Nucleus accumbens (tissue), 56 donors: ENCODE measurements around the gene PDE6H.

Source experiments
- DNase-seq, 56 donors: peaks; one replicate each; lab custom pipeline; 2025; lab: John Stamatoyannopoulos, UW

Gene PDE6H

GRCh38 chr12:14999021-14999694, 26.3 kb downstream of the PDE6H start:
- no peak for DNase-seq

- DNase-seq = no peak
These were observed 27.0 kb downstream of the PDE6H start for GRCh38 chr12:14999695-15000365.

- no peak for DNase-seq
These were observed 27.7 kb downstream of the PDE6H start for GRCh38 chr12:15000575-15000974.

GRCh38 chr12:15001733-15002382, 29.0 kb downstream of the PDE6H start:
- DNase-seq = peak in 28 of 56 donors; percentile 1 to 40 (median 16)

- no peak for DNase-seq
These were observed 31.6 kb downstream of the PDE6H start for GRCh38 chr12:15004421-15004820.

DNA sequence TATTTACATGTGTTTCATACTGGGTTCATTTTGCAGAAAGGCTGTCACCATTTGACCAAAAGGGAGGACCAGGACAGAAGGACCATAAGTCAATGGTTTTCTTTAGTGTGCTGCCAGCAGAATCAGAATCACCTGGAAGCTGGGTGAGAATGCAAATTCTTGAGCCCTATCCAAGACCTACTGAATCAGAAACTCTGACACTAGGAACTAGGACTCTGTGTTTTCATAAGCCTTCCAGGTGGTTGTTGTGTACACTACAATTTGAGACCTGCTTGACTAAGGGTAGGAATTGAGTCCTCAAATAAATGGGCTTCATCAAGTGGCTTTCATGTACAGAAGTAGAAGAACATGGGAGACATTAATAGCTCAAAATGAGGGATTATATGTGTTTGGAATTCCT, 32.2 kb downstream of the PDE6H start:
- DNase-seq = no peak

DNA sequence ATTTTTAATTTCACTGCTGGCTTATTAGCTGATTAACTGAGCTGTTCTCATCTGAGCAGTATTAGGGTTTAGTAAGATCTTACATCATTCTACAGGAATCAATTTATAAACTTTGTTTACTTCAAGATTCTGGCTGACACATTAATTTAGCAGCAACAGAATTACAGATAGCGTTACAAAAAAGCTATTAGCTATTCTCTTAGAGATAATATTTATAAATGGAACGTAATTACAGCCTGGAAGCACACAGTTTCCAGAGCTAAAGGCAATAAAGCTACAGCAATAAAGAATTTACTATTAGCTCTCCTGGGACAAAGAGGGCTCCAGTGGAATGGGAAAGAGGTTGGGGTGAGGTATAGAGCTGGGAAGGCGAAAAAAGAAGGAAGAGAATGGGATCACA, 34.7 kb downstream of the PDE6H start:
- DNase-seq = no peak

- DNase-seq = no peak
These were observed 38.3 kb downstream of the PDE6H start for GRCh38 chr12:15011162-15011561.

DNA sequence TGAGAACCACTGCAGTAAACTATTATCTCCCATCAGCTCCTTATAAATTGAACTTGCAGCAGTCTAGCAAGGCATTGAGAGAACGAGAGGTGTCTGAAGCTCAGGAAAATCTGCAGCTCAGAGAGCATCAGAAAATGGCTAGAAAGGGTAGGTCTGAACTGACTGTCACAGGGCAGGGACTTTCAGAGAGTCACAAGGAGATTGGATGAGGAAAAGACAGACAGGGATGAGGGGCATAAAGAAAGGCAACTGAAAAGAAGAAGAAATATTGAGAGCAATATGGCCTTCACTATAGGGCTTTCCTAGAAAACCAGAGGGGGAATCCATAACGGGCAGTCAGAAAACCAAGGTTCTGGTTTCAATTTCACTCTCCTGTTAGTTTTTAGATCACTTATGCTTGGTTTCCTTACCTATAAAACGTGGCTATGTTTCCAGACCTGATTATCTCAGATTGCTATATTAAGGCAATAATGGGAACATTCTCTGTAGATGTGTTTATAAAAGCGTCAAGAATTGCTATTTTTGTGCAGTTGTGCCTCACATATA, 40.9 kb downstream of the PDE6H start:
- no peak for DNase-seq

DNA sequence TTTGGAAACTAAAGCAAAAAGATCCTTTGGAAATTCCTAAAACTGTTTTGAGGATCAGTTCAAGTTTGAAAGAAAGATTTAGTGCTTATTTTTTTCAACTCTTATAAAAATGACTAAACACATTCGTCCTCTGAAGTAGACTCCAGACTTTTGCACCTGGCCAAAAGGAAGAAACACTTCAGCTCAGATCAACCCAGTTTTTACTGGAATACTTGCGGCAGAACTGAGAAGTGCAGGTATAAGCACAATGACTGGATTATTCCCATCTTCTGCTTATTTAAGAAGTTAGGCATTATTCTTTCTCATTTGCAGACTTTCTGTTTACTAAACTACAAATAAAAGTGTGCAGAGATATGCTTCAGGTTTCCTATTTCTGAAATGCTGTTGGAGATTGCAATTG, 41.9 kb downstream of the PDE6H start:
- no peak for DNase-seq

DNA sequence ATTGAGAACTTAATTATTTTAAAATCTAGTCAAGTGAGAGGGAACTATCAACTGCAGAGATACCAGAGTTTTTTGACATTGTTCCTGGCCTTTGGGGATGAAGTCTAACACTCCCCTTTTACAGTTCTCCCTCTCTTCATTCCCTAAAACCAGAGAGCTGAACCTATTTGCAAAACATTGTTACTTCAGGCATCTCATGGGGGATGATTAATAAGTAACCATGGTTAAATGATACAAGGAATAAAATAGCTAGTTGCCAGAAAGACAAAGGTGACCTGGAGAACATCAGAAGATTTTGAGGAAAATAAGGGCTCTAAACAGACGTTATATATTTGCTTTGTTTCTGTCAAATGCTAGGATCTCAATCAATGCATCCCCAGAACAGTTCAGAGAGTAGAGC, 42.3 kb downstream of the PDE6H start:
- DNase-seq = no peak

GRCh38 chr12:15020156-15020555, 47.3 kb downstream of the PDE6H start:
- no peak for DNase-seq
